Stimulated activated CD4-positive, alpha-beta T cell treated with anti-CD3 and anti-CD28 coated beads, Interleukin-2, amount 100 ng/mL, for 4 hours (primary cell): ENCODE measurements around the gene EIF3I.
A peak's percentile ranks its signal among the peaks of the same experiment; 100 is the strongest.

Experiments
- DNase-seq: peaks from one replicate; pipeline ENCODE4 v3.0.0-alpha.2; 2020; ENCODE audit warnings: low read depth

The EIF3I gene

GRCh38 chr1:32221980-32222755, at the start of gene EIF3I, which contains the start of gene TMEM234:
TSS of gene EIF3I (plus strand) at chr1:32222407. CDS start at chr1:32222442, 35 bp downstream.
TSS of gene TMEM234 (minus strand) at chr1:32222353. CDS start at chr1:32222322, 31 bp downstream.
- DNase-seq = peak; percentile 90

- no peak for DNase-seq
Observed at GRCh38 chr1:32172621-32173245, 49.5 kb upstream of the EIF3I start.

DNA sequence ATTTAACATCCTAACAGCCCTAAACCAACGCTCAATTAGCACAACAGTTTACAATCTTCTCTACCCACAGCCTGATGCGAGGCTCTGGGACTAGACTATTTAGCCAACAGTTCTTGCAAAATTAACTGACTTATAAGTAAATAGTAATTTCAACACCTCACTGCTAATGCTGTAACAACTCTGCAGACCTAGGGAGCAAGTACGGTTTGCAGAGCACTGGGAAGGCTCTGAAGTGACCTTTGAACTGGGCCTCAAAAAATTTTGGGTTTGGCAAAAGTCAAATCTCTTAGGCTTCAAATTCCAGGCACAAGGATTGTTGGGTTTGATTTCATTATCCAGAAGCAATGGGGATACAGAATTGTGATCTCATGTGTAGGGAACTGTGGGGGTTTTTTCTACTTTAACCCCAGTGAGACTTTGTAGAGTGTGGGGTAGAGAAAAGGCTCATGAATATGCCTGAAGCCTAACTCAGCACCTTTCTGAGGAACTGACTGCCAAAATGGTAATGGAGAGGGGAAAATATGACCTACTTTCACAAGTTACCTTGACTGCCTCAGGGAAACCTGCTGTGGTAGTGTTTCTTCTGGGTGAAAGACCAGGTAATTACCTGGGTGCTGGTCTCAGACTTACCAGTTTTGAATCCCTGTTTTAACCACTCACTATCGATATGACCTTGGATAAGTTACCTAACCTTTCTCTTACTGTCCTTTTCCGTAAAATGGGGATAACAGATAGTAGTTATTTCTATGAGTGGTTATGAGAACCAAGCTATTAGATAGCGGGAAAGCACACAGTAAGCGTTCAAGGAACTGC, 43.6 kb upstream of the EIF3I start:
- DNase-seq = no peak

DNA sequence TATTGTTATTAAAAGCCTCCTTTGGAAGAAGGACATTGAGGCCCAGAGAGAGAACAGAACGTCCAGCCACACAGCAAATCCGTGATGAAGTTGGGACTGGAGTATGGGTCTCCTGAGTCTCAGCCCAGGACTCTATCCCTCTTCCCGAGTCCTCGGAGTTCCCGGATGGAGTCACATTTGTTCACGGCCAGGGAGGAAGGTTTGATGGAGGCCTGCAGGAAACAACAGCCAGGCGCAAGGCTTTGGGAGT, 43.1 kb upstream of the EIF3I start:
- DNase-seq = no peak

- peak; percentile 85 for DNase-seq
Observed at GRCh38 chr1:32179443-32180185, 42.6 kb upstream of the EIF3I start, which contains the start of gene TXLNA. TSS of gene TXLNA (plus strand) at chr1:32179675. CDS start at chr1:32180346, 671 bp downstream.

DNA sequence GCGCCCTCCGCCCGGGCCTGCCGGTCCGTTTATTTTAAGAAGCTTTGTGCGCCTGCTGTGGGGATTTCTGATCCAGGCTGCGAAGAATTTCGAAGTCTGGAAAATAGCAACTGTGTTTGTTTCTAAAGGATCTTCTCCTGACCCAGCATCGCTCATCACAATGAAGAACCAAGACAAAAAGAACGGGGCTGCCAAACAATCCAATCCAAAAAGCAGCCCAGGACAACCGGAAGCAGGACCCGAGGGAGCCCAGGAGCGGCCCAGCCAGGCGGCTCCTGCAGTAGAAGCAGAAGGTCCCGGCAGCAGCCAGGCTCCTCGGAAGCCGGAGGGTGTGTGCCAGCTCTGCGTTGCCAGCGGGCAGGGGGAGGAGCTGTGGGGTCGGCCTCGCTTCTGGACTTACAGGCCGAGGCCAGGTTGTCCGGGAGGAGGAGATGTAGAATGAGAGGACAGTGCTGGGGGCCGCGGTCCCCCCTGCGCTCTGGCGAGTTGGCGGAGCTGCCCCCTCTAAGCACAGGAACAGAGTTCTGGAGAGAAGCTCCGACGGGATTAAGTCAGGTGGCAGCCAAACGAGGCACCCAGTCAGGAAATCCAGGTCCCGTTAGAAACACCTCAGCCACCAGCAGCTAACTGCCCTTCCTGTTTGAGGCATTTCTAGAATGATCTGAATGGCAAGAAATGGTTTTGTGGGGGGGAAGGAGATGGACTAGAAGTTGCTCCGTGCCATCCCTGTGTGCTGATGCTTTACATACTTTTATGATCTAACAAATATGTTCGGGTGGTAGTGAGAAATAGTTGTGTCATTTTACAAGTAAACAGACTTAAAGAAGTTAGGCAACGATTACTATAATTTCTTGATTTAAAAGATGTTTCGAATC, 41.8 kb upstream of the EIF3I start:
- no peak for DNase-seq

DNA sequence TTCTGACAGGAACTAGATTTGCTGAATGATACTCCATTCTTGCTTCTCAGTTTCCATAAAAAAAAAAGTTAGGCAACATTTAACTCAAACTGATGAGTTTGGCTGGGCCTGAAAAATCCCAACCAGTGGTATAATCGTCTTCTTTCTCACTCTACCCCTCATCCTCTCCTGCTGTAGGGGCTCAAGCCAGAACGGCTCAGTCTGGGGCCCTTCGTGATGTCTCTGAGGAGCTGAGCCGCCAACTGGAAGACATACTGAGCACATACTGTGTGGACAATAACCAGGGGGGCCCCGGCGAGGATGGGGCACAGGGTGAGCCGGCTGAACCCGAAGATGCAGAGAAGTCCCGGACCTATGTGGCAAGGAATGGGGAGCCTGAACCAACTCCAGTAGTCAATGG, 41.1 kb upstream of the EIF3I start:
- no peak for DNase-seq

DNA sequence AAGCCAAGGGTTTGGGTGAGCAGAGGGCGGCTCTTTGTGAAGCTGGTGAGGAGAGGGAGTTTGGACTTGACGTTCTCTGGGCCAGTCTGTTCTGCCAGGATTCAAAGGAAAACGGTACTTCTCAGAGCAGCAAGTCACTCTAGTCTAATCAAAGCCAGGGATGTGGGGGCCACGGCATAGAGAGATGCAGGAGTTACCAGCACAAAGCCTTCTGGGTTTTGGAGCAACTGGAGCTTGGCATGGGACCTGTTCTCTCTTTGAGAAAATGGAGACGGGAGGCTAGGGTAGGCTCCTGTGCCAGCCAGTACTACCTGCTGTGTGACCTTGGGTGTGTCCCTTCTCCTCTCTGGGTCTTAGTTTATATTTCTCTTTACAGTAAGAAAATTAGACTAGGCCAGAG, 40.6 kb upstream of the EIF3I start:
- DNase-seq = no peak

GRCh38 chr1:32182060-32182459, 40.1 kb upstream of the EIF3I start:
- DNase-seq = no peak

DNA sequence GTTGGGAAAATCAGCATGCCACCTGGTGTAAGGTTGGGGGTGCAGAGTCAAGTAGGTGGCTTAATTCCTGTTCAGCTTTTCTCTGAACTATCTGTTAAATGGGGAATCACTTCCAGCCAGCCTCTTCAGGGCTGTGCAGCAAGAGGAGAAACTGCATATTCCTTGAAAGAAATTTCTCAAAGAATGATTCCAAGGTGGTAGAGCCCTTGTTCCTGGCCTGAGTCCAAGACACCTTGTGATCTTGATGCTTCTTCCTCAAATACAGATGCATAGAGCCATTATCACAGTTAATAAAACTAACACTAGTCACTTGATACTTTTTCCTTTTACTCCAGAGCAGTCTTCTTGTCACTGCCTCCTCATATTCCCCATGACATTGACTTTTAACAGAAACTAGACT, 37.6 kb upstream of the EIF3I start:
- DNase-seq = no peak

- DNase-seq = no peak
Observed at GRCh38 chr1:32186077-32186476, 36.1 kb upstream of the EIF3I start.

DNA sequence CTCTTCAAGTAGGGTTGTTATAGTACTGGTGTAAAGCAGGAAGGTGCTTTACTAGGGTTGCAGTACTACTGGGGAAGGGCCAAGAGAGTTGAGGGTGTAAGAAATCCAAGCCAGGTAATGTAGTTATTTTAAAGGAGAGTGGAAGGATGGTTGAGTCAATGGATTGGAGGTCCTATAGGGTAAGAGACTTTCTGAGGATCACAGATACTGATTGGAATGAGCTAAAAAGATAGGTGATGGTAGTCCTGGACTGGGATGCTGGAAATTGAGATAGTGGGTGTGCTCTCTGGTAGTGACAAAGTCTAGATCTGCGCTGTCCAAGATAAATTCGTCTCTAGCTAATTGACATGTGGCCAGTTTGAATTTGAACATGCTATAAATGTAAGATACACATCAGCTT, 35.7 kb upstream of the EIF3I start:
- DNase-seq = no peak

DNA sequence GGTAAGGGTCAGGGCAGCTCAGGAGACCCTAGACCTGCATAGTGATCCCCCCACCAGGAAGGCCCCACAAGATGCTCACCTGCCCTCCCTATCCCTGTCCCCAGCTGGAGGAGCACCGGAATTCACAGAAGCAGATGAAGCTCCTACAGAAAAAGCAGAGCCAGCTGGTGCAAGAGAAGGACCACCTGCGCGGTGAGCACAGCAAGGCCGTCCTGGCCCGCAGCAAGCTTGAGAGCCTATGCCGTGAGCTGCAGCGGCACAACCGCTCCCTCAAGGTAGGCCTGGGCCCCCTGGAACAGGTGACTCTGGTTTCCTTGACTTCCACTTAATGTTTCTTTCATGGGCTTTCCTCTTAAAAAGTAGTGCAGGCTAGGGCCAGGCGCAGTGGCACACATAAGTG, 34.4 kb upstream of the EIF3I start:
- DNase-seq = no peak

- no peak for DNase-seq
Observed at GRCh38 chr1:32192220-32192948, 29.8 kb upstream of the EIF3I start.

DNA sequence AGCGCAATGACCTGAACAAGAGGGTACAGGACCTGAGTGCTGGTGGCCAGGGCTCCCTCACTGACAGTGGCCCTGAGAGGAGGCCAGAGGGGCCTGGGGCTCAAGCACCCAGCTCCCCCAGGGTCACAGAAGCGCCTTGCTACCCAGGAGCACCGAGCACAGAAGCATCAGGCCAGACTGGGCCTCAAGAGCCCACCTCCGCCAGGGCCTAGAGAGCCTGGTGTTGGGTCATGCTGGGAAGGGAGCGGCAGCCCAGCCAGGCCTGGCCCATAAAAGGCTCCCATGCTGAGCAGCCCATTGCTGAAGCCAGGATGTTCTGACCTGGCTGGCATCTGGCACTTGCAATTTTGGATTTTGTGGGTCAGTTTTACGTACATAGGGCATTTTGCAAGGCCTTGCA, 27.2 kb upstream of the EIF3I start:
- DNase-seq = no peak

DNA sequence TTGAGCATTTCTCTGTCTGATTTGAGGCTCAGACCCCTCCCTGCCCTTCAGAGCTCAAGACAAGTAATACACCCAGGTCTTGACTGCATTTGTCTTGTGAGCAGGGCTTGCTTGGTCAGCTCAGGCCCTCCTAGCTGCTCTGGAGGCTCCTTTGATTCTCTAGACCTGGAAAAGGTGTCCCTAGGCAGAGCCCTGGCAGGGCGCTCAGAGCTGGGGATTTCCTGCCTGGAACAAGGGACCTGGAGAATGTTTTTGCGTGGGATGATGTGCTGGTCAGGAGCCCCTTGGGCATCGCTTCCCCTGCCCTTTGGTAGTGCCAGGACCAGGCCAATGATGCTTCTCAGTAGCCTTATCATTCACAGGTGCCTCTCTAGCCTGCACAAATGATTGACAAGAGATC, 26.7 kb upstream of the EIF3I start:
- no peak for DNase-seq

- DNase-seq = no peak
Observed at GRCh38 chr1:32195972-32196823, 26.0 kb upstream of the EIF3I start.

DNA sequence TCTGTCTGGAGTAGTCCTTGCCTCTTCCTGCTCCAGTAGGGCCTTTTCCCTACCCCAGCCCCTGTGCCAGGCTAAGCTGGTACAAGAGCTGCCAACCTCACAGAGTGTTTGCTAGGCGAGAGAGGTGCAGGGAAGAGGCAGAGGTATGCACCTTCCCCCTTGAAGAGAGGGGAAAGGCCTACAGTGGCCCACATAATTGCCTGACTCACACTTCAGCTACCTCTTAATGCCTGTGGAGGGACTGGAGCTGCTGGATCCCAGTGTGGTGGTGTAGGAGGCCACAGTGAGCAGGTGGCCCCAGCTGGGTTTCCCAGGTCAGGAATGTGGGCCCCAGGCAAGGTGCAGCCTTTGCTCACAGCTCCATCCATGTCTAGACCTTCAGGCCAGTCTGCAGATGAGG, 25.1 kb upstream of the EIF3I start:
- no peak for DNase-seq

GRCh38 chr1:32197837-32198236, 24.4 kb upstream of the EIF3I start:
- no peak for DNase-seq
